SK-N-MC (cell line): ENCODE measurements around the gene RBMS1.

Experiments
- EZH2 ChIP-seq: fragments of 200-600 bp; sonication (generic); IDR thresholded peaks from one replicate; pipeline ENCODE4 v1.6.1; 2017; ENCODE audit warnings: antibody characterized with exemption
- FOXP2 ChIP-seq: optimal IDR thresholded peaks from 2 replicates; pipeline ENCODE3; 2011; ENCODE audit warnings: mild to moderate bottlenecking, moderate library complexity; ENCODE audit not compliant: insufficient read depth; ENCODE audit errors: extremely low read length, control extremely low read depth
- POLR2AphosphoS5 ChIP-seq: IDR thresholded peaks from 2 replicates; pipeline ENCODE4 v1.6.1; 2012; ENCODE audit warnings: mild to moderate bottlenecking, low read depth, low read length, borderline replicate concordance

DNA sequence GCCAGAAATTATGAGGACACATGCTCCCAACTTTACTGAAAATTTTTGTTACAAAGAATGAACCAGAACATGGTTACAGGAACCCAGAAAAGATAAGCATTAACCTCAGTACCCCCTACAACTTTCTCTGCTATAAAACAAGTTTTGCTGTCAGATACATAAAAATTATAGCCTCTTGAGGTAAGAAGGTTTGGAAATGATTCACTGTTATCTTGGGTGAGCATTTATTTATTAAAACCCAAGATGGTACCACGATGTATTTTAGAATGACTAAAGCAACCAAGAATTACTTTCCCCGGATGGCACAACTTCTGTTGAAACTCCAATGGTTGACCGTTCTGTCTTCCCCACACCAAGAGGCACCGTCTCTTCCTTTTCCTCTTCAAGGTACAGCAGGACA, 72.9 kb downstream of the RBMS1 start:
- no peak for TF ChIP-seq POLR2AphosphoS5
- TF ChIP-seq EZH2 = no peak
- no peak for TF ChIP-seq FOXP2
